MCF 10A (cell line): ENCODE results near the gene BABAM1. TPM values are rescaled to one million over a fixed set of nuclear protein-coding genes. Genes with fewer than 3 reads are reported as not detected.
A peak's percentile ranks its signal among the peaks of the same experiment; 100 is the strongest.

Source experiments
- BruUV-seq: library from RNA; stranded (reverse); fragments of 400-500 nt; replicated peaks from 2 replicates; lab custom pipeline; 2021; lab: Mats Ljungman, UMichigan
- CTCF ChIA-PET: fragments of 300-600 bp; sonication (Branson Sonifier 250); formaldehyde crosslinking; extraction: SDS; loops from one replicate; lab custom pipeline; 2021; ENCODE audit warnings: antibody characterized with exemption, inconsistent platforms; lab: Yijun Ruan, JAX
- POLR2A ChIA-PET: fragments of 300-600, 350-650 bp; sonication (Branson Sonifier 250); formaldehyde crosslinking; extraction: SDS; loops from one replicate; lab custom pipeline; 2020; ENCODE audit warnings: antibody characterized with exemption, inconsistent platforms; lab: Yijun Ruan, JAX
- DNase-seq: peaks from one replicate; pipeline ENCODE4 v3.0.0-alpha.2; 2018; ENCODE audit not compliant: unreplicated experiment
- H3K27ac Mint-ChIP-seq: one replicate; pipeline ENCODE4 v1.8.0; 2022; ENCODE audit warnings: mild to moderate bottlenecking, low read depth, mixed read lengths; ENCODE audit not compliant: unreplicated experiment
- H3K27me3 Mint-ChIP-seq: one replicate; pipeline ENCODE4 v1.8.0; 2022; ENCODE audit warnings: mixed read lengths; ENCODE audit not compliant: insufficient read depth, unreplicated experiment
- H3K36me3 Mint-ChIP-seq: one replicate; pipeline ENCODE4 v1.8.0; 2022; ENCODE audit warnings: mild to moderate bottlenecking, moderate library complexity, mixed read lengths; ENCODE audit not compliant: insufficient read depth, unreplicated experiment
- H3K4me1 Mint-ChIP-seq: one replicate; pipeline ENCODE4 v1.8.0; 2022; ENCODE audit warnings: mixed read lengths; ENCODE audit not compliant: insufficient read depth, unreplicated experiment
- H3K4me3 Mint-ChIP-seq: one replicate; pipeline ENCODE4 v1.8.0; 2022; ENCODE audit warnings: mild to moderate bottlenecking, moderate library complexity, mixed read lengths; ENCODE audit not compliant: unreplicated experiment
- H3K9me3 Mint-ChIP-seq: one replicate; pipeline ENCODE4 v1.8.0; 2022; ENCODE audit warnings: mixed read lengths; ENCODE audit not compliant: unreplicated experiment
- CTCF ChIP-seq: fragments of 200-600 bp; IDR thresholded peaks from one replicate; pipeline ENCODE4 v1.8.0; 2022; ENCODE audit warnings: antibody characterized with exemption, mild to moderate bottlenecking; ENCODE audit not compliant: unreplicated experiment
- intact Hi-C: fragments of 100-400 bp; cut with micrococcal nuclease; formaldehyde crosslinking; loops from 2 replicates; pipeline ENCODE4 v1.14.1; 2022
- total RNA-seq: library from RNA; stranded (reverse); gene quantifications from 2 replicates; pipeline ENCODE4 v1.2.3, GENCODE V29; 2022

BABAM1 gene
- total RNA-seq, 1 experiment from 2014 or later, result 96.1 TPM

DNA sequence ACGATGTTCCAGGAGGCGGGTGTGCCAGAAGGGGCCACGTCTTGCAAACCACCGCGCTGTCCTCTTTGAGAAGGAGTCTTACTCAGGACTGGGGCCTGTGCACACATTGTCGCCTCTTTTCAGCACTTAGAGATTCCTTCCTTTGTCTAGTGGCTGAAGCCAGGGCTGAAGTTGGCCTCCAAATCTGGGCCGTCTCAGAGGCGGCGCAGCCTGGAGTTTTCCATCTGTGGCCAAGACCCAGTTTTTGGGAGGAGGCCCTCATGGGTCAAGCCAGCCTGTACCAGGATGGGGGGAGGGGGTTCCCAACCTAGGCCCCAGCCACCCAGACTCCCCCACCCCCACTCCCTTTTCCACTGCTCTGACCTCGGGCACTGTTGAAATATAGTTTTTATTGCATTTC lies 55.6 kb downstream of the BABAM1 start:
- Mint-ChIP-seq H3K4me1 (peaks cover 5% of the 10 kb centered on the region), H3K27ac (peak overlapping the region; percentile 92), H3K4me3 (no peak overlapping the region), H3K36me3 (peaks cover 61% of the 10 kb centered on the region), H3K27me3 (no peaks in the 10 kb centered on the region), H3K9me3 (no peaks in the 10 kb centered on the region)
- intact Hi-C loops, result no loop called here
- no TSS peak for BruUV-seq
- ChIA-PET POLR2A (no interaction called here), CTCF (no interaction called here)
- DNase-seq, result no peak
- TF ChIP-seq CTCF, result no peak

DNA sequence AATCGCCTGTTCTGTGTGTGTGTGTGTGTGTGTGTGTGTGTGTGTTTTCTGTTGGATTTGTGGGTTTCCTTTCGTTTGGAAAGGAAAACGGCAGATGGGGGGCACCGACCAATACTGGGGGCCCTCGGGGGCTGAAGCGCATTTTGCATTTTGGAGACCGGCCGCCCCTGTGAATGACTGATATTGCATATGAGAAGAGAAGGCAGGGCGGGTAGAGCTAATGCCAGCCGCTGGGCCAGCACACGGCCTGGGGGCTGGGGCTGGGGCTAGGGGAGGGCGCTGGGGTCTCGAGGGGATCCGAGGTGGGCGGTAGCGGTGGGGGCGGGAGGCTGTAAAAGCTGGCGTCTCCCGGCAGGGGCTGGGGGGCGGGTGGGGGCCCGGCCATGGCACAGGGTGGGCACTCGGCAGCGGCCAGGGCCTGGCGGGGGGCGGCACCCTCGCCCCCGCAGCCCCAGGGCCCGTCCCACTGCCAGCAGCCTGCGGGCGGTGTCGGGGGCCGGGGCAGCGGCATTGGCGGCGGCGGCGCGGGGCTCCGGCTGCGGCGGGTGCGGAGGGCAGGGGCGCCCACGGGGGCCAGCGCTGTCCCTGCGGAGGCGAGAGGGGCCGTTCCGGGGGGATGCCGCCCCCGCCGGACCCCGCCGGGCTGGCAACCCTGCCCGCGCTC lies 56.2 kb downstream of the BABAM1 start:
- Mint-ChIP-seq H3K4me1 (peaks cover 5% of the 10 kb centered on the region), H3K27me3 (no peaks in the 10 kb centered on the region), H3K4me3 (no peak overlapping the region), H3K36me3 (peaks cover 61% of the 10 kb centered on the region), H3K27ac (no peak overlapping the region), H3K9me3 (no peaks in the 10 kb centered on the region)
- ChIA-PET POLR2A (interaction anchor here (0.7 to 2.9 kb wide), 2 partner anchors 10 to 64 kb away, joined by 3 to 15 read pairs; no protein-coding TSS in a partner anchor), CTCF (interaction anchor here (0.5 to 0.9 kb wide), 2 partner anchors 29 to 246 kb away, joined by 3 to 4 read pairs; no protein-coding TSS in a partner anchor)
- no TSS peak for BruUV-seq
- intact Hi-C loops, result no loop called here
- TF ChIP-seq CTCF, result no peak
- DNase-seq, result no peak

DNA sequence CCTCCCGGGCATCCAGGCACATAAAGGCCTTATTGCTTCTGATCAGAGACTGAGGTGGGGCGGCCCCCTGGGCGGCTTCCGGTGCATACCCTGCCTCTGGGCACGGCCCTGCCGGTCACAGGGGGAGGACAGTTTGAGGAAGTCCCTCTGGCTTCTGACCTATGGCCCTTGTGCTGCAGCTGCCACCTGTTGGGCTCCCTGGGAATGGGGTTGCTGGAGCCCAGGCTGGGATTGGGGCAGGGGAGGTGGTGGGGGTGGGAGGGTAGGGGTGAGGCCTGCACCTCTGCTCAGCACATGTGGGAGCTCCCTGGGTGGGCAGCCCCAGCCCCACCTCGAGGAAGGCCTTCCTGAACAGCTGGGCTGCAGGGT lies 56.7 kb downstream of the BABAM1 start:
- intact Hi-C loops, result no loop called here
- Mint-ChIP-seq H3K27ac (no peak overlapping the region), H3K36me3 (peaks cover 56% of the 10 kb centered on the region), H3K9me3 (no peaks in the 10 kb centered on the region), H3K27me3 (no peaks in the 10 kb centered on the region), H3K4me3 (no peak overlapping the region), H3K4me1 (peaks cover 5% of the 10 kb centered on the region)
- no peak for DNase-seq
- ChIA-PET CTCF (interaction anchor here (0.5 to 0.9 kb wide), 2 partner anchors 30 to 247 kb away, joined by 3 to 4 read pairs; no protein-coding TSS in a partner anchor), POLR2A (interaction anchor here (0.7 to 2.9 kb wide), 3 partner anchors 10 to 64 kb away, joined by 3 to 15 read pairs (median 3); no protein-coding TSS in a partner anchor)
- TF ChIP-seq CTCF, result no peak
- no TSS peak for BruUV-seq

DNA sequence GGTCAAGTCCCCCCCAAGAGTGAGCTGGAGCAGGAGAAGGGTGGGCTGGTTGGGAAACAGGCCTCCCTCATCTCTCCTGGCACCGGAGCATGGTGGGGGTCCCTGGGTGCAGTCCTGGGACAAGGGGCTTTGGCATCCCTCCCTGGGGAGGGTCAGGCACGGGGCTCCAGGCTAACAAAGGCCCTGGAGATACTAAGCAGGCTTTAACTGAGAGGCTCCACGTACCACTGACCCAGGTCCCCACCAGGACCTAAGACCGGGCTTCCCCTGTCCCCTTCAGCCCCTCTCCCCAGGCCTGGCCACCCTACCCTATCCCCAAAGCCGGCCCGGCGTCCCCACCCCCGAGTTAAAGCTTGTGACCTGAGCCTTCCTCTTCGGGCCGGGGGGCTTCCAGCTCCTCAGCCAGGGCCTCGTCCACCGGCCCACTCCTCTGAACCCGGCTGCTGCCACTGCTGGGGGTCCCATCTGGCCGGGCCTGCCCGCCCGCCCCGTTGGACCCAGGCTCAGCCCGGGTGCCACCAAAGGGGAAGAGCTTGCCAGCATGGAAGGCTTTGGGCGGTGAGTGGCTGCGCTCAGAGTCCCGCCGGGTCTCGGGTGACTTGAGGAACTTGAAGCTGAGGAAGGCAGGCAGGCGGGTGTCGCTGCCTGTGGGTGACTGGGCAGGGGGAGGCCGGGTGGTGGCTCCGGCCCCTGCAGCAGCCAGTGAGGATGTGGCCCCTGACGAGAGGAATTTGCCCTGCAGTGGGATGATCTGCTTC lies 57.3 kb downstream of the BABAM1 start:
- intact Hi-C loops, result no loop called here
- CTCF ChIA-PET, result interaction anchor here (0.6 to 0.9 kb wide), 2 partner anchors 11 to 30 kb away, joined by 4 read pairs; no protein-coding TSS in a partner anchor
- Mint-ChIP-seq H3K36me3 (peaks cover 52% of the 10 kb centered on the region), H3K27me3 (no peaks in the 10 kb centered on the region), H3K27ac (no peak overlapping the region), H3K9me3 (no peaks in the 10 kb centered on the region), H3K4me1 (peaks cover 5% of the 10 kb centered on the region), H3K4me3 (no peak overlapping the region)
- POLR2A ChIA-PET, result interaction anchor here (0.5 to 2.9 kb wide), 4 partner anchors 9 to 32 kb away, joined by 3 to 15 read pairs (median 3); partner anchors contain the start of gene DDA1
- no TSS peak for BruUV-seq
- no peak for TF ChIP-seq CTCF
- no peak for DNase-seq
